Natural killer cell (primary cell): ENCODE data around the gene EPHA4. TPM values are rescaled to one million over a fixed set of nuclear protein-coding genes. Genes with fewer than 3 reads are reported as not detected.

Experiments used
- ATAC-seq, 3 donors: fragments of 150-1000 bp in 2 of 3; fragments of 200-7000 bp in 1 of 3; cut with Tn5 transposase; 1 replicate in 1 of 3; 2 replicates in 2 of 3; pipeline ENCODE4 v1.10.0; 2021; ENCODE audit warnings: mild to moderate bottlenecking in 2 of 3, moderate library complexity in 2 of 3
- DNase-seq, 2 donors: peaks; one replicate each; pipeline versions ENCODE4 v3.0.0 to v3.0.0-alpha.2; 2013 to 2021; ENCODE audit warnings: mixed read lengths in 1 of 2
- H3K27ac ChIP-seq: one replicate; pipeline ENCODE4 v1.5.1; 2013; ENCODE audit warnings: mild to moderate bottlenecking, low read length
- H3K27me3 ChIP-seq: one replicate; pipeline ENCODE4 v1.6.1; 2013; ENCODE audit warnings: low read length; ENCODE audit not compliant: control insufficient read depth, insufficient read depth
- H3K36me3 ChIP-seq: one replicate; pipeline ENCODE4 v1.6.1; 2013; ENCODE audit warnings: low read length; ENCODE audit not compliant: control insufficient read depth, insufficient read depth
- H3K4me1 ChIP-seq: one replicate; pipeline ENCODE4 v1.6.1; 2013; ENCODE audit warnings: low read length; ENCODE audit not compliant: control insufficient read depth, insufficient read depth
- H3K4me3 ChIP-seq: one replicate; pipeline ENCODE4 v1.5.1; 2013; ENCODE audit warnings: low read length
- H3K9me3 ChIP-seq: one replicate; pipeline ENCODE4 v1.6.1; 2013; ENCODE audit warnings: low read length; ENCODE audit not compliant: control insufficient read depth, insufficient read depth
- H3K27ac Mint-ChIP-seq, 2 donors: one replicate each; pipeline ENCODE4 v1.8.0; 2022; ENCODE audit warnings: mild to moderate bottlenecking in 2 of 2, mixed read lengths in 2 of 2, moderate library complexity in 1 of 2
- H3K27me3 Mint-ChIP-seq, 2 donors: one replicate each; pipeline ENCODE4 v1.8.0; 2022; ENCODE audit warnings: low read depth in 2 of 2, mixed read lengths in 2 of 2
- H3K36me3 Mint-ChIP-seq: one replicate; pipeline ENCODE4 v1.8.0; 2022; ENCODE audit warnings: mixed read lengths
- H3K4me1 Mint-ChIP-seq, 2 donors: one replicate each; pipeline ENCODE4 v1.8.0; 2022; ENCODE audit warnings: mixed read lengths in 2 of 2
- H3K4me3 Mint-ChIP-seq: one replicate; pipeline ENCODE4 v1.8.0; 2022; ENCODE audit warnings: mild to moderate bottlenecking, moderate library complexity, mixed read lengths
- H3K9me3 Mint-ChIP-seq, 2 donors: one replicate each; pipeline ENCODE4 v1.8.0; 2022; ENCODE audit warnings: mixed read lengths in 2 of 2
- WGBS: methylation state at CpG from one replicate; pipeline ENCODE4 v1.1.7; 2013; ENCODE audit warnings: missing lambda C conversion rate; ENCODE audit not compliant: insufficient coverage; 5-methylcytosine and 5-hydroxymethylcytosine counted together
- intact Hi-C: fragments of 100-400 bp; cut with micrococcal nuclease; formaldehyde crosslinking; loops from one replicate; pipeline ENCODE4 v1.14.2; 2022
- total RNA-seq, 4 donors: library from RNA; stranded (reverse); fragments of 120-200 nt in 1 of 4; gene quantifications; one replicate each; pipeline versions ENCODE4 v1.2.3 to v1.2.4, GENCODE V29; 2013 to 2022
- TF ChIP-seq, protein P1 (sequence below): fragments of 200-600 bp; IDR thresholded peaks from one replicate; pipeline ENCODE4 v1.8.0; 2022; ENCODE audit warnings: antibody characterized with exemption

The EPHA4 gene
- total RNA-seq, 3 donors from 2014 or later (not counting 1 experiment from before 2014, with no cell fraction given), result 27.2 to 48.6 (median 44.7) TPM

DNA sequence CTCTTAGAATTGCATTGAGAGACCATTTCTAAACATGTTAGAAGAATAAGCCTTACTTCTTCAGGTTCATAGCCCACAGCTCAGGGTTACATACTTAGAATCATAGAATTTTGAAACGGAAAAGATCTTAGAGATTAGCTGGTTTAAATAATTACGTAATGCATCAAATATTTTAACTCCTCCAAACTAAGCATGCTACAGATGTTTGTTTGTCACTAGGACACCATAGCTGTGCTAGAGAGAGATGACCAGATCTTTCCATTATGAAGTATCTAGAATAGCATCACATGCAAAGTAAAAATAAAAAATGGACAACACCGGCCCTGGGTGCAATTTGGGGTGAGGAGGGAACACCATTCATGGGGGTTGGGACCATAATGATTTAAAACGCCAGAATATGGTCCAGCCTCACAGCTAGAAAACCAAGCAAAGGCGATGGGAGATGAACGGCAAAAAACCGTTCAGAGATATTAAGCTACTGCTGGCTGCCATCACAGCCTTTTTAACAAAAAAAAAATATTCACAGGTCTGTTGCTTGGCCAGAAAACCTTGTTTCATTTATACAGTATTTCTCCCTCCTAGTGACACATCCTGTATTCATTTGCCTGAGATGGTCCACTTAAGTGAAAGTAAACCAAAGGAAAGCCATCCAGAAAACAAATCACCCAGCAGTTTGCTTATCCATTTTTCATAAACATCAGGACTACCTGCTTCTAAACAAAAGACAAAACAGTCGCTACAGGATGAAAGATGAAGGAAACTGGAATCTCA is 94.2 kb downstream of the EPHA4 start:
- Mint-ChIP-seq H3K9me3 (no peaks in the 10 kb centered on the region), H3K27ac (peak overlapping the region in 1 of 2 donors; percentile 31), H3K27me3 (no peaks in the 10 kb centered on the region), H3K4me3 (no peak overlapping the region), H3K4me1 (peaks cover 7 to 9% of the 10 kb centered on the region in 2 donors), H3K36me3 (peaks cover 7% of the 10 kb centered on the region)
- Histone ChIP-seq H3K4me3 (no peak overlapping the region), H3K27me3 (no peaks in the 10 kb centered on the region), H3K36me3 (peaks cover 7% of the 10 kb centered on the region), H3K27ac (no peak overlapping the region), H3K9me3 (no peaks in the 10 kb centered on the region), H3K4me1 (no peaks in the 10 kb centered on the region)
- WGBS, result 82% methylated on average over 6 of the region's 8 CpGs
- ATAC-seq (no peak), DNase-seq (no peak)
- intact Hi-C loops, result no loop called here
- TF ChIP-seq, protein P1, sequence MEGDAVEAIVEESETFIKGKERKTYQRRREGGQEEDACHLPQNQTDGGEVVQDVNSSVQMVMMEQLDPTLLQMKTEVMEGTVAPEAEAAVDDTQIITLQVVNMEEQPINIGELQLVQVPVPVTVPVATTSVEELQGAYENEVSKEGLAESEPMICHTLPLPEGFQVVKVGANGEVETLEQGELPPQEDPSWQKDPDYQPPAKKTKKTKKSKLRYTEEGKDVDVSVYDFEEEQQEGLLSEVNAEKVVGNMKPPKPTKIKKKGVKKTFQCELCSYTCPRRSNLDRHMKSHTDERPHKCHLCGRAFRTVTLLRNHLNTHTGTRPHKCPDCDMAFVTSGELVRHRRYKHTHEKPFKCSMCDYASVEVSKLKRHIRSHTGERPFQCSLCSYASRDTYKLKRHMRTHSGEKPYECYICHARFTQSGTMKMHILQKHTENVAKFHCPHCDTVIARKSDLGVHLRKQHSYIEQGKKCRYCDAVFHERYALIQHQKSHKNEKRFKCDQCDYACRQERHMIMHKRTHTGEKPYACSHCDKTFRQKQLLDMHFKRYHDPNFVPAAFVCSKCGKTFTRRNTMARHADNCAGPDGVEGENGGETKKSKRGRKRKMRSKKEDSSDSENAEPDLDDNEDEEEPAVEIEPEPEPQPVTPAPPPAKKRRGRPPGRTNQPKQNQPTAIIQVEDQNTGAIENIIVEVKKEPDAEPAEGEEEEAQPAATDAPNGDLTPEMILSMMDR, result no peak

DNA sequence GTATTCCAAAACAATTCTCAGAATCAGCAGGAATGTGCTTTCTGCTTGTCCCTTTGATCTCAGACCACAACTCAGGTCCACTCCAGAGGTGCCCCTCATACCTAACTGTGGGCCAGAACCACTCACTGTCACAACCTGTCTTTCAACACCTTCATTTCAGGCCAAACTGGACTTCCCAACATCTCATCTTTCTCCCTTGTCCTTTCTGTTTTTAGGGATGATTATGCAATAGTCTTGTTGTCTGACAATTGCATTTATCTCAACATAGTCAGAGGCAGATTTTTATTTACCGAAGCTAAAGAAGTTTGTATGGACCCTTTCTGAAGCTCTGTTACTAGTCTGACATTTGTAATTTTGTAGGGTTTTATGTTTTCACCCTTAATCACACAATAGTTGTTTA is 95.9 kb downstream of the EPHA4 start:
- intact Hi-C loops, result no loop called here
- Histone ChIP-seq H3K4me1 (no peaks in the 10 kb centered on the region), H3K27me3 (no peaks in the 10 kb centered on the region), H3K4me3 (no peak overlapping the region), H3K9me3 (no peaks in the 10 kb centered on the region), H3K27ac (no peak overlapping the region), H3K36me3 (peaks cover 3% of the 10 kb centered on the region)
- no peaks in the 10 kb centered on the region for H3K27me3 Mint-ChIP-seq
- peaks cover 7% of the 10 kb centered on the region for H3K36me3 Mint-ChIP-seq
- DNase-seq, result no peak
- no peak overlapping the region for H3K4me3 Mint-ChIP-seq
- H3K4me1 Mint-ChIP-seq, result peaks cover 10 to 12% of the 10 kb centered on the region in 2 donors
- H3K27ac Mint-ChIP-seq, result no peak overlapping the region
- no peaks in the 10 kb centered on the region for H3K9me3 Mint-ChIP-seq
- no CpG with 5 or more reads among the region's 1 CpG for WGBS
- TF ChIP-seq, protein P1, result no peak
- ATAC-seq, result no peak

DNA sequence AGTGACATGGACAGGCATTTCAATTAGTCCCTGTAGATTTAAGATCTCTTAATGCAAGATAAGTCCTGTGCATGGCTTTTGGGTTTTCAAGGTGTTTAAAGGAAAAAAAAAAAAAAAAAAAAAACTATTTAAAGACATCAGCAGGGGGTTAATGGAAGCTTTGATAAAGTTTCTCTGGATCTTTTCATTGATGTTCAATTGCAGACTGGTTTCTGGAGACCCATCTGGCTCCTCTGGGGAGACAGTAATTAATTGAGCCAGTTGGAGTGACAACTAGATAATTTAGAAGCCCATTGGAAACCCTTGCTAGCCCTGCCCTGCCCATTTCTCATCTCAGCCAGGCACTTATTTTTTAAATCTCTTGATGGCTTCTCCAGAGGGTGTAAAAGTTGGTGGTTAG is 98.7 kb downstream of the EPHA4 start:
- H3K4me3 Mint-ChIP-seq, result no peak overlapping the region
- TF ChIP-seq, protein P1, result no peak
- Histone ChIP-seq H3K4me1 (no peaks in the 10 kb centered on the region), H3K9me3 (no peaks in the 10 kb centered on the region), H3K4me3 (no peak overlapping the region), H3K27ac (no peak overlapping the region), H3K27me3 (no peaks in the 10 kb centered on the region), H3K36me3 (no peaks in the 10 kb centered on the region)
- no peaks in the 10 kb centered on the region for H3K27me3 Mint-ChIP-seq
- H3K36me3 Mint-ChIP-seq, result no peaks in the 10 kb centered on the region
- peaks cover 20 to 24% of the 10 kb centered on the region in 2 donors for H3K4me1 Mint-ChIP-seq
- ATAC-seq (no peak), DNase-seq (no peak)
- no peak overlapping the region for H3K27ac Mint-ChIP-seq
- intact Hi-C loops, result no loop called here
- no peaks in the 10 kb centered on the region for H3K9me3 Mint-ChIP-seq

DNA sequence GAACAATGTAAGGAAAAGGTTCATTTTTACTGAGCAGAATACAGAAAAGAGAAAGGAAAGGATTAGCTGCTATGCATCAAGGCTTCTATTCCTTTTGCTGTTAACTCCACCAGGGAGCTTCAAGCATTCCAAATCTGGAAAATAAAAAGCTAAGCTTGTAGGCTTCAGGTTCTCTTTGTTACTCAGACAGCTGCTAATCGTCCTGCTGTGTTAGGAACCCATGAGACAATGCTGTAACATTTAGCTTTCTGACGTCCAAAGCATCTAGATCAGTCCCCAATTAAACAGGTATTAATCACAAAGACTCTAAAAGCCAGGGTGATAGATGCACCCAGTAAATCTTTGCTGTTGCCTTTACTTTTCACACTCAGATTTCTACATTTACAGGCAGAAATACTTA is 103.8 kb downstream of the EPHA4 start:
- WGBS, result 80% methylated on average over 2 of the region's 2 CpGs
- no peak overlapping the region for H3K27ac ChIP-seq
- peak overlapping the region; percentile 0 to 71 for H3K27ac Mint-ChIP-seq

More for the DNA sequence above, 103.8 kb downstream of the EPHA4 start:
- DNase-seq (no peak), ATAC-seq (no peak)
- Mint-ChIP-seq H3K4me1 (peaks cover 60 to 72% of the 10 kb centered on the region in 2 donors), H3K4me3 (no peak overlapping the region), H3K36me3 (no peaks in the 10 kb centered on the region), H3K9me3 (no peaks in the 10 kb centered on the region), H3K27me3 (no peaks in the 10 kb centered on the region)
- intact Hi-C loops, result no loop called here
- H3K27me3 ChIP-seq, result no peaks in the 10 kb centered on the region
- H3K36me3 ChIP-seq, result no peaks in the 10 kb centered on the region
- no peak overlapping the region for H3K4me3 ChIP-seq
- H3K4me1 ChIP-seq, result peaks cover 23% of the 10 kb centered on the region
- TF ChIP-seq, protein P1, result no peak
- no peaks in the 10 kb centered on the region for H3K9me3 ChIP-seq
